HL-60/S4 treated with retinoic acid at 250 ng/mL for 4 days and 3 days (cell line): ENCODE results near the gene GTF2H4.

ENCODE experiments used
- in situ Hi-C: fragments of 300-500 bp; cut with MboI; formaldehyde crosslinking; loops from 2 replicates; pipeline ENCODE4 v1.7.0; 2022; ENCODE audit warnings: low sequenced_read_pairs

The GTF2H4 gene

DNA sequence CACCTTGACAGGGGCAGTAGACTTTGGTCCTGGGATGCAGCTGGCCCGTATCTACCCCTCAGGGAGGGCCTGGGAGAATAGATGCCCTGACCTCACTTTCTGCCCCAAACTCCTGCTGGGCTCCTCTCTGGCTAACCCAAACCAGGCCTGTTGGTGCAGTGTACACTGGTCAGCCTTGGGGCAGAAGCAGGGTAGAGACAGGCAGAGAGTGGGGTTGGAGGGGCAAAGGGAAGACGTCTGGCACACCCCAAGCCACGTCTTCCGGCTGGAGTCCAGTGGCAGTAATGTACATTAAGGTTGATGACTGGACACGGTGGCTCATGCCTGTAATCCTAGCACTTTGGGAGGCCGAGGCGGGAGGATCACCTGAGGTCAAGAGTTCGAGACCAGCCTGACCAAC is 14.3 kb upstream of the GTF2H4 start:
- in situ Hi-C loops: no loop called here

GRCh38 chr6:30894381-30894780 is 13.6 kb upstream of the GTF2H4 start:
- in situ Hi-C loops: no loop called here

DNA sequence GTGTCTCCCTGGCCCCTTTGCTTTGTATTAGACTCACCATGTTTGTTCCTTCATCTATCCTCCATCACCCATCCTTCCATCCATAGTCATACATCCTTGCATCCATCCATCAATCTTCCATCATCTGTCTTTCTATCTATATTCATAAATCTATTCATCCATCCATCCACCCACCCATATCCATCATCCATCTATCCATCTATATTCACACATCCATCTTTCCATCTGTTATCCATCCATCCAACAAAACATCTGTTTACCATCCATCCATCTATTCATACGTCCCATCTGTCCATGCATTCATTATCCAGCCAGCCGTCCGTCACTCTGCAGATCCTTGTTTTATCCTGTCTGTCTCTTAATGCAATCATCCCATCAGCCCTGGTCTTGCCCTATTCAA is 13.1 kb upstream of the GTF2H4 start:
- in situ Hi-C loops: no loop called here

- in situ Hi-C loops: no loop called here
These were observed 12.7 kb upstream of the GTF2H4 start for GRCh38 chr6:30895343-30895742.

- in situ Hi-C loops: no loop called here
These were observed 11.5 kb upstream of the GTF2H4 start for GRCh38 chr6:30896541-30896940.

DNA sequence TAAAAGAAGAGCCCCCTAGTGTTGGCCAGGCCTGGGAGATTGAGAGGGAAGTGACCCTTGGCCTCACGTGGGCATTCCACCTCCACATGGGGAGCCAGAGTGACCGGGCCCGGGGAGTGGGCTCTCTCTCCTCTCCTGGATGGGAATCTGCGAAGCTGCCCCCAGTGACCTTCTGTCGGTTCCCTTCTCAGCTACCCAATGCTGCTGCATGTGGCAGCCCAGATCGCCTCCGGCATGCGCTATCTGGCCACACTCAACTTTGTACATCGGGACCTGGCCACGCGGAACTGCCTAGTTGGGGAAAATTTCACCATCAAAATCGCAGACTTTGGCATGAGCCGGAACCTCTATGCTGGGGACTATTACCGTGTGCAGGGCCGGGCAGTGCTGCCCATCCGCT is 10.1 kb upstream of the GTF2H4 start:
- in situ Hi-C loops: no loop called here

GRCh38 chr6:30898750-30899360 is 9.2 kb upstream of the GTF2H4 start:
- in situ Hi-C loops: no loop called here

DNA sequence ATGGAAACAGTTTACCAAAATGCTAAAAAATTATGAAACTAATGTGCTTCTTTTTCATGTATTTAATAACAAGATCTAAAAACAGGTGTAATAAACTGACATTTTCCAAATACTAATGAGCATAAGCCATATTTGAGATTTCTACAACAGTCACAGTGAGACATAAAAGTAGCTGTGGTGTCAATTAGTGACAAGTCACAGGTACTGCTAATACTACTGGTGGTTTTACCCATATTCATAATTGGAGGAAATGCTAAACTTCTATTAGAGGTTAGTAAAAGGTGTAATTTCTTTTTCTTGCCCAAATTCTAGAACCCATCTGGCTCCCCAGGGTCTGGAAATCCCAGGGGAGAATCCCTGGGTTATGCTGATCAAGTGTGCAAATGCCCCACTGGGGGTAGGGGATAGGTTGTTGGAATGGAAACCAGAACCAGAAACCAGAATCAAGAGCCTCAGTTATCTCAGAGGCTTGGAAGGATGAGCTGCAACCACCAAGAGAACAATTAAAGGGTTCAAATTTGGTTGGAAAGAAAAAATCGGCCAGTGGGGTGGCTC is 7.1 kb upstream of the GTF2H4 start:
- in situ Hi-C loops: loop anchor here (25.0 kb wide), 1 partner anchor 186 kb away; no protein-coding TSS in a partner anchor

- in situ Hi-C loops: loop anchor here (25.0 kb wide), 1 partner anchor 186 kb away; no protein-coding TSS in a partner anchor
These were observed 6.6 kb upstream of the GTF2H4 start for GRCh38 chr6:30901436-30901835.

- in situ Hi-C loops: loop anchor here (25.0 kb wide), 1 partner anchor 185 kb away; no protein-coding TSS in a partner anchor
These were observed 5.8 kb upstream of the GTF2H4 start for GRCh38 chr6:30902196-30902595.

DNA sequence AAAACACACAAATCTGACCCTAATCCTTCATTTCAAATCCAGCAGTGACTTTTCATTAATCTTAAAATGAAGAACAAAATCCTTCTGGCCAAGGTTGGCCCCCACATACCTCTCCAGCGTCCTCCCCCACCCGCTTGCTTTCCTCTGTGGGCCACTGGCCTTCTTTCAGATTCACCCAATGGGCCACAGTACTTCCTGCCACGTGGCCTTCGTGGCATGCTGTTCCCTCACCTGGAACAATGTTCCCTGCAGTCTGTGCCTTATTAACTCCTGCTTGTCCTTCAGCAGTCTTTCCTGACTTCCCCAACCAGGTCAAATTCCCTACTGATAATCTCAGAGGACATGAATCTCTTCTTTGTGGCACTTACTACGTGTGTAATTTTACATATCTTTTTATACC is 5.3 kb upstream of the GTF2H4 start:
- in situ Hi-C loops: loop anchor here (25.0 kb wide), 1 partner anchor 185 kb away; no protein-coding TSS in a partner anchor

DNA sequence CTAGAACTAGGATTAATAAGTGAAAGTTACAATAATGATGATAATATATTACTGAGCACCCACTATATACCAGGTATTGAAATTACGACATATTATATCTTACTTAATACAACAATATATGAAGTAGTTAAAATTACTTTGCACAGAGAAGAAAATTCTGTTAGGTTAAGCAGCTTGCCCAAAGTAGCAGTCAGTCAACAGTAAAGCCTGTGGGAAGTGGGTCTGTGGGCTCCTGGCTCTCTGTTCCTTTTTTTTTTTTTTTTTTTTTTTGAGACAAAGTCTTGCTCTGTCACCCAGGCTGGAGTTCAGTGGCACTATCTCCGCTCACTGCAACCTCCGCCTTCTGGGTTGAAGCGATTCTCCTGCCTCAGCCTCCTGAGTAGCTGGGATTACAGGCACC is 4.8 kb upstream of the GTF2H4 start:
- in situ Hi-C loops: loop anchor here (25.0 kb wide), 1 partner anchor 184 kb away; no protein-coding TSS in a partner anchor

DNA sequence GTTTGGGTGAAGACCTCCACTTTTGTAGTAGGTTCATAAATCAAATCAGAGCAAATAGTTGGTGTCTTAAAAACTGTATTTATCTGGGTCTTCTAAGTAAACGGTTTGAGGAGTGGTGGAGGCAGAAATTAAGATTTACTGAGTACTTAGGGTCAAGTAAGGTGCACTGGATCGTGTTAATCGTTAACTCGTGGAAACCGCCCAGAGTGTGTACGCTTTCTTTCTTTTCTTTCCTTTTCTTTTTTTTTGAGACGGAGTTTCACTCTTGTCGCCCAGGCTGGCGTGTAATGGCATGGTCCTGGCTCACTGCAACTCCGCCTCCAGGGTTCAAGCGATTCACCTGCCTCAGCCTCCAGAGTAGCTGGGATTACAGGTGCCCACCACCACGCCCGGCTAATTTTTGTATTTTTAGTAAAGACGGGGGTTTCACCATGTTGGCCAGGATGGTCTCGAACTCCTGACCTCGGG is 683 bp upstream of the GTF2H4 start:
- in situ Hi-C loops: loop anchor here (25.0 kb wide), 1 partner anchor 180 kb away; no protein-coding TSS in a partner anchor

- in situ Hi-C loops: loop anchor here (25.0 kb wide), 1 partner anchor 179 kb away; no protein-coding TSS in a partner anchor
These were observed 693 bp downstream of the GTF2H4 start for GRCh38 chr6:30908700-30909099.

- in situ Hi-C loops: loop anchor here (25.0 kb wide), 1 partner anchor 177 kb away; no protein-coding TSS in a partner anchor
These were observed 2.5 kb downstream of the GTF2H4 start for GRCh38 chr6:30910473-30910872.

DNA sequence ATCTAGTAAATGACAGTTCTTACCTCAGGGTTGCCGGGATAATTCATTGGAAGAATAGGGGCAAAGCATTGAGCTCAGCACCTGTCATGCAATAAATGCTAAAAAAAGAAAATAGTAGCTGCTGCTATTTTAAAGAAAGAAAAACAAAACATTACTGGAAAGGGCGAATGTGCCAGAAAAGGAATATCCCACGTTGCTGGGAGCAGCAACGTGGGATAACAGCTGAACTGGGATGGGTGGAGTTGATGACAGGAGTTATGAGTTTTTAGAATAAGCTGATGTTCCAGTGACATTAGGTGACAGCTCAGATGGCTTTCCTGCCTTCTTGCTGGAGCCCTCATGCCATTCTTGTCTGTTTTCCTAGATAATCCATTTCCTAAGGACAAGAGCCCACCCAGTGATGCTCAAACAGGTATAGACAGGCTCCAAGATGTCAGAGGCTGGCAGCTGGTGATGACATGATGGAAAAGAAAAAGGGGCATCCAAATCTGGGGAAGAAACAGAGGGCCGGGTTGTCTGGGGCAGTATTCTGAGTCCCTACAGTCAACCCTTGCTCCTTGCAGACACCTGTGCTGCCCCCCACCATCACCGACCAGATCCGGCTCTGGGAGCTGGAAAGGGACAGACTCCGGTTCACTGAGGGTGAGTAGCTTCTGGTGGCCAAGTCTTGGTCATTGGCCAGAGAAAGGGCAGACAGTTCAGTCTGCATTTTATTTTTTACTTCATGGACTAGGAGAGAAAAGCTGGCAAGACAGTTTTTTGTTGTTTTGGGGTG is 4.9 kb downstream of the GTF2H4 start:
- in situ Hi-C loops: loop anchor here (25.0 kb wide), 1 partner anchor 174 kb away; no protein-coding TSS in a partner anchor

GRCh38 chr6:30913721-30914075 is 5.7 kb downstream of the GTF2H4 start:
- in situ Hi-C loops: loop anchor here (25.0 kb wide), 1 partner anchor 174 kb away; no protein-coding TSS in a partner anchor

- in situ Hi-C loops: loop anchor here (25.0 kb wide), 1 partner anchor 173 kb away; no protein-coding TSS in a partner anchor
These were observed 6.3 kb downstream of the GTF2H4 start, which contains the start of gene VARS2 for GRCh38 chr6:30914076-30914853. TSS of gene VARS2 (plus strand) at chr6:30914238. CDS start at chr6:30914837, 599 bp downstream.

DNA sequence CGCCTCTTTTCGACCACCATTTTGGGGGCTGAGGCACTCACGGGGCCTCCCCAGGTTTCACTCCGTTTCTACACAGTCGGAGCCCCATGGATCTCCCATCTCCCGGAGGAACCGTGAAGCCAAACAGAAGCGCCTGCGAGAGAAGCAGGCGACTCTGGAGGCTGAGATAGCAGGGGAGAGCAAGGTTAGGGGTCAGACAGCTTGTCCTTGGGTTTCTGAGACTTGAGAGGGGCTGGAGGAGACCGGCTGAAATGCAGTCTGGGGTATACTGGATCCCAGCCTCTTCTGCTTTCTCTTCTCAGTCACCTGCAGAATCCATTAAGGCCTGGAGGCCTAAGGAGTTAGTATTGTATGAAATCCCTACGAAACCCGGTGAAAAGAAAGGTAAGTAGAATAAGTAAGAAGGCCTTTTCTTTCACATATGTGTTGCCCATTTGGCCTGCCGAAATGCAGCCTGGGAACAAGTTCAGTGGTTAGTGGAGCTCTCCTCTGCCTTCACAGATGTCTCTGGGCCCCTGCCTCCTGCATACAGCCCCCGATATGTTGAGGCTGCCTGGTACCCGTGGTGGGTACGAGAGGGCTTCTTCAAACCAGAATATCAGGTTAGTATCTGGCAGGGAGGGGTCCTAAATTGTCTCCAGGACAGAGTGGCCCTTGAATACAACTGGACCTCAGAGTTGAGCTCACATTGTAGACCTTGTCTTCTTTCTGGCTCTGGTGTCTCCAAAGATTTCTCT is 7.0 kb downstream of the GTF2H4 start:
- in situ Hi-C loops: loop anchor here (25.0 kb wide), 1 partner anchor 172 kb away; no protein-coding TSS in a partner anchor

DNA sequence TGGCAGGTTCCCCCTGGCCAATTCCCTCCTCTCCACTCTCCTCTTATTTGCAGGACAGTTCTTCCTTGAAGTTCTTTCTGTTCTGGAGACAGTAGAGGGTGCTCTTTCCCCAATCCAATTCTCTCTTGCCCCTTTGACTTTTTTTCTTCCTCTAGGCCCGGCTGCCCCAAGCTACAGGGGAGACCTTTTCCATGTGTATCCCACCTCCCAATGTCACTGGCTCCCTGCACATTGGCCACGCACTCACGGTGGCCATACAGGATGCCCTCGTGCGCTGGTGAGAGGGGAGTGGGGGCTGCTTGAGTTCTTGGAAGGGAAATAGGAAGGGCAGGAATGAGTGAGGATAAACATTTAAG is 7.6 kb downstream of the GTF2H4 start:
- in situ Hi-C loops: loop anchor here (25.0 kb wide), 1 partner anchor 172 kb away; no protein-coding TSS in a partner anchor
